Osteoblast (primary cell): ENCODE data around the gene ZNF563. TPM values are rescaled to one million over a fixed set of nuclear protein-coding genes. Genes with fewer than 3 reads are reported as not detected.

ENCODE experiments used
- DNase-seq: peaks from one replicate; pipeline ENCODE4 v3.0.0; 2011; ENCODE audit warnings: low spot score, mixed read lengths; ENCODE audit not compliant: insufficient read length; ENCODE audit errors: missing footprints
- H2AFZ ChIP-seq: 2 replicates; pipeline ENCODE4 v1.6.0; 2011; ENCODE audit warnings: mild to moderate bottlenecking, low read length
- H3K27ac ChIP-seq: 2 replicates; pipeline ENCODE4 v1.5.1; 2011; ENCODE audit warnings: mild to moderate bottlenecking, low read depth, low read length, moderate library complexity
- H3K27me3 ChIP-seq: 2 replicates; pipeline ENCODE4 v1.6.0; 2012; ENCODE audit warnings: mild to moderate bottlenecking, control low read depth, inconsistent platforms, low read length, moderate library complexity; ENCODE audit not compliant: insufficient read depth
- H3K36me3 ChIP-seq: 2 replicates; pipeline ENCODE4 v1.5.1; 2011; ENCODE audit warnings: mild to moderate bottlenecking, low read length, control low read depth, moderate library complexity; ENCODE audit not compliant: insufficient read depth
- H3K4me1 ChIP-seq: 2 replicates; pipeline ENCODE4 v1.5.1; 2011; ENCODE audit warnings: mild to moderate bottlenecking, low read length, control low read depth, moderate library complexity; ENCODE audit not compliant: insufficient read depth
- H3K4me2 ChIP-seq: 2 replicates; pipeline ENCODE4 v1.6.0; 2011; ENCODE audit warnings: mild to moderate bottlenecking, low read length; ENCODE audit not compliant: insufficient read depth
- H3K4me3 ChIP-seq: fragments of 200-600 bp; sonication (generic); 3 replicates; pipeline ENCODE4 v1.5.1; 2012; ENCODE audit warnings: mild to moderate bottlenecking, low read length, inconsistent platforms; ENCODE audit not compliant: insufficient read depth
- H3K79me2 ChIP-seq: 2 replicates; pipeline ENCODE4 v1.6.0; 2012; ENCODE audit warnings: mild to moderate bottlenecking, low read length, control low read depth, inconsistent platforms; ENCODE audit not compliant: insufficient read depth
- H3K9me3 ChIP-seq: 2 replicates; pipeline ENCODE4 v1.5.1; 2011; ENCODE audit warnings: low read depth, low read length, control low read depth
- H4K20me1 ChIP-seq: 2 replicates; pipeline ENCODE4 v1.6.0; 2012; ENCODE audit warnings: mild to moderate bottlenecking, low read length, control low read depth; ENCODE audit not compliant: insufficient read depth
- CTCF ChIP-seq: IDR thresholded peaks from 2 replicates; pipeline ENCODE4 v1.5.1; 2011; ENCODE audit warnings: mild to moderate bottlenecking, low read depth, low read length, moderate library complexity; ENCODE audit errors: extremely low read depth
- total RNA-seq: library from RNA; depleted of rRNA; stranded (reverse); fragments of >200 nt; gene quantifications from 2 replicates; pipeline ENCODE4 v1.2.3, GENCODE V29; 2012

Gene ZNF563
- total RNA-seq, 1 donor, result 4.3 TPM

GRCh38 chr19:12353375-12353774 lies 19.9 kb upstream of the ZNF563 start:
- Histone ChIP-seq H3K4me3 (no peak overlapping the region), H3K36me3 (peaks cover 23% of the 10 kb centered on the region), H3K4me2 (no peak overlapping the region), H3K27me3 (no peaks in the 10 kb centered on the region), H3K27ac (no peak overlapping the region), H2AFZ (no peak overlapping the region), H3K79me2 (peaks cover 5% of the 10 kb centered on the region), H4K20me1 (no peaks in the 10 kb centered on the region), H3K9me3 (peaks cover 35% of the 10 kb centered on the region), H3K4me1 (no peaks in the 10 kb centered on the region)
- DNase-seq, result no peak
- TF ChIP-seq CTCF, result no peak

GRCh38 chr19:12350890-12351197 lies 17.4 kb upstream of the ZNF563 start:
- Histone ChIP-seq H3K79me2 (peaks cover 3% of the 10 kb centered on the region), H4K20me1 (no peaks in the 10 kb centered on the region), H3K27ac (no peak overlapping the region), H3K4me2 (no peak overlapping the region), H3K4me3 (no peak overlapping the region), H3K27me3 (no peaks in the 10 kb centered on the region), H3K4me1 (no peaks in the 10 kb centered on the region), H2AFZ (no peak overlapping the region), H3K36me3 (peaks cover 23% of the 10 kb centered on the region), H3K9me3 (peaks cover 41% of the 10 kb centered on the region)
- no peak for DNase-seq
- TF ChIP-seq CTCF, result no peak

- Histone ChIP-seq H3K36me3 (peaks cover 23% of the 10 kb centered on the region), H2AFZ (no peak overlapping the region), H3K4me3 (no peak overlapping the region), H3K27me3 (no peaks in the 10 kb centered on the region), H3K9me3 (peaks cover 41% of the 10 kb centered on the region), H3K79me2 (peaks cover 3% of the 10 kb centered on the region), H3K4me2 (no peak overlapping the region), H4K20me1 (no peaks in the 10 kb centered on the region), H3K27ac (no peak overlapping the region), H3K4me1 (no peaks in the 10 kb centered on the region)
- DNase-seq, result no peak
- no peak for TF ChIP-seq CTCF
Observed at GRCh38 chr19:12350185-12350889, 16.9 kb upstream of the ZNF563 start.

GRCh38 chr19:12346896-12347295 lies 13.5 kb upstream of the ZNF563 start:
- Histone ChIP-seq H3K79me2 (no peaks in the 10 kb centered on the region), H3K36me3 (peaks cover 21% of the 10 kb centered on the region), H3K27ac (no peak overlapping the region), H2AFZ (no peak overlapping the region), H3K4me2 (no peak overlapping the region), H4K20me1 (no peaks in the 10 kb centered on the region), H3K4me1 (no peaks in the 10 kb centered on the region), H3K4me3 (no peak overlapping the region), H3K9me3 (peaks cover 32% of the 10 kb centered on the region), H3K27me3 (no peaks in the 10 kb centered on the region)
- TF ChIP-seq CTCF, result no peak
- no peak for DNase-seq
